HCT116 (cell line): Measurements from ENCODE around the gene SERINC3. TPM values are rescaled to one million over a fixed set of nuclear protein-coding genes. Genes with fewer than 3 reads are reported as not detected.

Source experiments
- ATAC-seq: fragments of 200-7000 bp; cut with Tn5 transposase; 2 replicates; pipeline ENCODE4 v1.9.1; 2020; ENCODE audit warnings: mild to moderate bottlenecking, moderate library complexity
- BruUV-seq: library from RNA; stranded (reverse); fragments of 400-500 nt; replicated peaks from 2 replicates; lab custom pipeline; 2021; lab: Mats Ljungman, UMichigan
- CTCF ChIA-PET: fragments of 300-600 bp; sonication (Branson Sonifier 250); formaldehyde crosslinking; loops from one replicate; lab custom pipeline; 2021; ENCODE audit warnings: antibody characterized with exemption; lab: Charles Lee
- POLR2A ChIA-PET: fragments of 300-600, 350-600 bp; sonication (Branson Sonifier 250); formaldehyde crosslinking; loops from one replicate; lab custom pipeline; 2021; ENCODE audit warnings: antibody characterized with exemption; lab: Charles Lee
- RAD21 ChIA-PET, 2 experiments: fragments of 300-600 bp; sonication (Branson Sonifier 250); formaldehyde crosslinking; loops; one replicate each; lab custom pipeline; 2023; ENCODE audit warnings: low total read pairs in 2 of 2; ENCODE audit not compliant: uncharacterized antibody in 2 of 2, unreplicated experiment in 2 of 2, low non-redundant PET in 1 of 2; lab: Charles Lee
- DNase-seq: peaks from one replicate; pipeline ENCODE4 v3.0.0-alpha.2; 2010; ENCODE audit warnings: low read depth, low spot score
- H2AFZ ChIP-seq: fragments of 200-600 bp; shearing (Covaris generic), sonication (generic); 2 replicates; pipeline ENCODE4 v1.6.1; 2017; ENCODE audit warnings: low read depth, mixed run types, mixed read lengths, antibody characterized with exemption, low read length; ENCODE audit not compliant: poor library complexity, severe bottlenecking
- H3K27ac ChIP-seq: 2 replicates; pipeline ENCODE4 v1.5.1; 2012; ENCODE audit warnings: low read depth, low read length
- H3K27me3 ChIP-seq: fragments of 200-600 bp; sonication (generic); 2 replicates; pipeline ENCODE4 v1.6.1; 2016; ENCODE audit warnings: mixed run types, low read length, mixed read lengths; ENCODE audit not compliant: insufficient read depth
- H3K36me3 ChIP-seq, 2 experiments: fragments of 200-500 bp in 1 of 2; fragments of 200-600 bp in 1 of 2; sonication (Bioruptor generic) in 1 of 2; sonication (generic) in 1 of 2; 2 replicates each; pipeline versions ENCODE4 v1.5.1 to v1.6.1; 2014 to 2016; ENCODE audit warnings: low read length in 2 of 2, inconsistent platforms in 1 of 2, mixed read lengths in 1 of 2, mixed run types in 1 of 2; ENCODE audit not compliant: insufficient read depth in 2 of 2, control insufficient read depth in 1 of 2
- H3K4me1 ChIP-seq, 2 experiments: fragments of 200-600 bp in 1 of 2; sonication (generic) in 1 of 2; 2 replicates each; pipeline versions ENCODE4 v1.5.1 to v1.6.1; 2012 to 2017; ENCODE audit warnings: low read length in 2 of 2, inconsistent platforms in 1 of 2, mild to moderate bottlenecking in 1 of 2, mixed read lengths in 1 of 2, mixed run types in 1 of 2, moderate library complexity in 1 of 2; ENCODE audit not compliant: insufficient read depth in 2 of 2, control insufficient read depth in 1 of 2
- H3K4me2 ChIP-seq: fragments of 200-600 bp; sonication (generic); 2 replicates; pipeline ENCODE4 v1.6.1; 2017; ENCODE audit warnings: mixed run types, low read length, mixed read lengths
- H3K4me3 ChIP-seq, 2 experiments: fragments of 200-600 bp in 1 of 2; sonication (generic) in 1 of 2; replicated peaks in 1 of 2; 2 replicates each; pipeline ENCODE4 v1.5.1; 2011 to 2016; ENCODE audit warnings: low read length in 2 of 2, control low read depth in 1 of 2, low read depth in 1 of 2, mild to moderate bottlenecking in 1 of 2, mixed read lengths in 1 of 2, mixed run types in 1 of 2
- H3K79me2 ChIP-seq: fragments of 200-600 bp; sonication (generic); 2 replicates; pipeline ENCODE4 v1.6.1; 2017; ENCODE audit warnings: mild to moderate bottlenecking, mixed run types, low read length, moderate library complexity, mixed read lengths; ENCODE audit not compliant: insufficient read depth
- H3K9ac ChIP-seq: fragments of 200-600 bp; sonication (generic); 2 replicates; pipeline ENCODE4 v1.6.1; 2016; ENCODE audit warnings: low read length, mixed read lengths
- H3K9me2 ChIP-seq: fragments of 200-600 bp; sonication (generic), shearing (Covaris generic); 2 replicates; pipeline ENCODE4 v1.6.1; 2017; ENCODE audit warnings: mixed run types, mild to moderate bottlenecking, moderate library complexity; ENCODE audit not compliant: insufficient read depth
- H3K9me3 ChIP-seq, 2 experiments: fragments of 200-500 bp in 1 of 2; fragments of 200-600 bp in 1 of 2; sonication (Bioruptor generic) in 1 of 2; sonication (generic) in 1 of 2; 2 replicates each; pipeline ENCODE4 v1.6.1; 2014 to 2017; ENCODE audit warnings: low read length in 2 of 2, mixed read lengths in 2 of 2, inconsistent platforms in 1 of 2, low read depth in 1 of 2, mild to moderate bottlenecking in 1 of 2, mixed run types in 1 of 2, moderate library complexity in 1 of 2; ENCODE audit not compliant: control insufficient read depth in 1 of 2, insufficient read depth in 1 of 2
- H4K20me1 ChIP-seq: fragments of 200-600 bp; sonication (generic), shearing (Covaris generic); 2 replicates; pipeline ENCODE4 v1.6.1; 2017; ENCODE audit warnings: mixed run types, mild to moderate bottlenecking, moderate library complexity; ENCODE audit not compliant: insufficient read depth
- ATF3 ChIP-seq: IDR thresholded peaks from 2 replicates; pipeline ENCODE4 v1.6.1; 2012
- CBX3 ChIP-seq: IDR thresholded peaks from 2 replicates; pipeline ENCODE4 v1.6.1; 2012; ENCODE audit warnings: low read depth
- CTCF ChIP-seq, 3 experiments: fragments of 200-600 bp in 1 of 3; sonication (generic) in 1 of 3; IDR thresholded peaks in 2 of 3; conservative IDR thresholded peaks in 1 of 3; 2 replicates each; pipeline ENCODE4 v1.5.1; 2012 to 2017; ENCODE audit warnings: low read depth in 2 of 3, low read length in 2 of 3, antibody characterized with exemption in 1 of 3, borderline replicate concordance in 1 of 3, control low read depth in 1 of 3, mild to moderate bottlenecking in 1 of 3, mixed read lengths in 1 of 3, mixed run types in 1 of 3, moderate library complexity in 1 of 3; ENCODE audit not compliant: insufficient read depth in 1 of 3
- EGR1 ChIP-seq: IDR thresholded peaks from 2 replicates; pipeline ENCODE4 v1.6.1; 2012; ENCODE audit warnings: low read depth
- EZH2 ChIP-seq: fragments of 200-600 bp; sonication (generic); IDR thresholded peaks from 2 replicates; pipeline ENCODE4 v1.6.1; 2017; ENCODE audit warnings: antibody characterized with exemption, mixed run types
- EZH2phosphoT487 ChIP-seq: fragments of 200-600 bp; IDR thresholded peaks from 2 replicates; pipeline ENCODE4 v1.6.1; 2018; ENCODE audit warnings: antibody characterized with exemption, borderline replicate concordance
- POLR2A ChIP-seq: IDR thresholded peaks from 2 replicates; pipeline ENCODE4 v1.7.0; 2011; ENCODE audit warnings: borderline replicate concordance; ENCODE audit not compliant: insufficient read depth, insufficient read length; ENCODE audit errors: extremely low read depth
- RAD21 ChIP-seq: IDR thresholded peaks from 2 replicates; pipeline ENCODE4 v1.6.1; 2012; ENCODE audit warnings: low read depth, mild to moderate bottlenecking
- REST ChIP-seq: IDR thresholded peaks from 2 replicates; pipeline ENCODE4 v1.6.1; 2012; ENCODE audit warnings: low read depth
- SRF ChIP-seq: IDR thresholded peaks from 2 replicates; pipeline ENCODE4 v1.6.1; 2012; ENCODE audit warnings: low read depth
- YY1 ChIP-seq: IDR thresholded peaks from 2 replicates; pipeline ENCODE4 v1.6.1; 2011; ENCODE audit warnings: low read length, low read depth, moderate library complexity, mild to moderate bottlenecking; ENCODE audit not compliant: insufficient replicate concordance; ENCODE audit errors: extremely low read depth
- ZBTB33 ChIP-seq: IDR thresholded peaks from 2 replicates; pipeline ENCODE4 v1.6.1; 2011; ENCODE audit warnings: mild to moderate bottlenecking, low read length, moderate library complexity; ENCODE audit not compliant: insufficient replicate concordance; ENCODE audit errors: extremely low read depth
- ZFX ChIP-seq: fragments of 450-650 bp; IDR thresholded peaks from 2 replicates; pipeline ENCODE4 v1.6.1; 2017
- ZNF274 ChIP-seq: fragments of 200-500 bp; sonication (Bioruptor generic); IDR thresholded peaks from 2 replicates; pipeline ENCODE4 v1.6.1; 2014; ENCODE audit warnings: mild to moderate bottlenecking, low read depth, low read length, inconsistent platforms
- intact Hi-C: fragments of 100-400 bp; cut with micrococcal nuclease; formaldehyde crosslinking; loops from 2 replicates; pipeline ENCODE4 v1.10.0; 2022
- total RNA-seq: library from RNA; stranded (reverse); gene quantifications from one replicate; pipeline ENCODE4 v1.2.1, GENCODE V29; 2021; ENCODE audit not compliant: unreplicated experiment

SERINC3 gene
- total RNA-seq, 1 experiment from 2014 or later = 56.8 TPM

GRCh38 chr20:44532259-44532980 is 10.6 kb upstream of the SERINC3 start:
- H3K4me1 ChIP-seq = peaks cover 11 to 20% of the 10 kb centered on the region in 2 experiments
- H4K20me1 ChIP-seq = no peaks in the 10 kb centered on the region
- TSS peak; percentile 80 for BruUV-seq
- TF ChIP-seq POLR2A (no peak), EZH2phosphoT487 (no peak), CBX3 (no peak), EGR1 (no peak), ZNF274 (no peak), YY1 (no peak), ZBTB33 (no peak), ZFX (no peak), SRF (no peak; the same call in 1 of the 2 replicates), RAD21 (no peak), REST (no peak), EZH2 (no peak), ATF3 (no peak), CTCF (IDR thresholded peaks at IDR 0.05 in 2 of 3, conservative IDR thresholded peaks at IDR 0.05 in 1 of 3; ENCODE audit: borderline replicate concordance in 1 of 3, insufficient read depth in 1 of 3, low read depth in 2 of 3, low read length in 2 of 3) (no peak)
- H3K79me2 ChIP-seq = no peaks in the 10 kb centered on the region; the same call in 1 of the 2 replicates
- no peaks in the 10 kb centered on the region for H3K27me3 ChIP-seq
- no peaks in the 10 kb centered on the region for H3K9me3 ChIP-seq
- ChIA-PET POLR2A (no interaction called here), RAD21 (no interaction called here), CTCF (no interaction called here)
- H2AFZ ChIP-seq = no peak overlapping the region
- H3K4me2 ChIP-seq = peak overlapping the region; percentile 87
- peak overlapping the region; percentile 67 for H3K9ac ChIP-seq
- intact Hi-C loops = no loop called here
- 0 out of 2 replicates have a peak, but pooled peaks have one; percentile 3 for ATAC-seq
- no peak for DNase-seq
- H3K36me3 ChIP-seq = no peaks in the 10 kb centered on the region
- no peak overlapping the region; the same call in 1 of the 2 replicates for H3K27ac ChIP-seq
- H3K9me2 ChIP-seq = no peaks in the 10 kb centered on the region
- H3K4me3 ChIP-seq = peak overlapping the region; percentile 65 to 75
